HG03520 (cell line): ENCODE measurements around the gene ITGB5.

Experiments used
- ATAC-seq: cut with Tn5 transposase; IDR thresholded peaks from one replicate; pipeline ENCODE4 v1.9.1; 2021; ENCODE audit warnings: mild to moderate bottlenecking, moderate library complexity; ENCODE audit not compliant: unreplicated experiment

The ITGB5 gene

DNA sequence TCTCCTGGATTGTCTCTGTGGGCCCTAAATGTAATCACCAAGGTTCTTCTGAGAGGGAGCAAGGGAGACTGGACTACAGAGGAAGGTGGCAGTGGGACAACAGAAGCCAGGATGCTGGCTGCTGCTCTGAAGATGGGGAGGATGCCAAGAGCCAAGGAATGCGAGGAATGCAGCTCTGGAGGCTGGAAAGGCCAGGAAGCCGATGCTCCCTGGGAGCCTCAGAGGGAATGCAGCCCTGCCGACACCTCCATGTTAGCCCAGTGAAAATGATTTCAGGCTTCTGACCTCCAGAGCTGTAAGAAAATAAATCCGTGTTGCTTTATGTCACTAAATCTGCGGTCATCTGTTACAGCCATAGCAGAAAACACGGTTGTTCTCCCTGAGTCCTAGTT lies 112.8 kb downstream of the ITGB5 start:
- ATAC-seq: no peak

GRCh38 chr3:124773351-124774326 lies 113.5 kb downstream of the ITGB5 start:
- no peak for ATAC-seq

- no peak for ATAC-seq
Observed at GRCh38 chr3:124772081-124772831, 114.9 kb downstream of the ITGB5 start.

- ATAC-seq: no peak
Observed at GRCh38 chr3:124771083-124771445, 116.1 kb downstream of the ITGB5 start.

- no peak for ATAC-seq
Observed at GRCh38 chr3:124770336-124771082, 116.7 kb downstream of the ITGB5 start.

GRCh38 chr3:124769462-124769861 lies 117.7 kb downstream of the ITGB5 start:
- no peak for ATAC-seq

DNA sequence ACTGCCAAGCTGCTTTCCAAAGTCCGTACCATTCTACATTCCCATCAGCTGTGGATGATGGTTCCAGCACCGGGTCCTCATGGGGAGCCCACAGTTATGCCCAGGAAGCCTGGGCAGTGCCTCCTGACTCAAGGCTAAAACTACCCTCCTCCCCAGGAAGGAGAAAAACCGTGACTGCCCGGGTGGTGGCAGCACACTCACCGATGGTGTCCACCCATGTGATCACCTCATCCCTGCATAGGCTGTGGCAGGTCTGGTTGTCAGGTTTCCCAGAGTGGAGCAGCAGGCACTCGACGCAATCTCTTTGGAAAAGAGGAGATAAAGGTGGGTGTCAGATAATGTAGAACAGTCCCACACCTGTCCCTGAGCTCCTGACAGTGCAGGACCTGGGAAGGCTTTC lies 118.4 kb downstream of the ITGB5 start:
- no peak for ATAC-seq

DNA sequence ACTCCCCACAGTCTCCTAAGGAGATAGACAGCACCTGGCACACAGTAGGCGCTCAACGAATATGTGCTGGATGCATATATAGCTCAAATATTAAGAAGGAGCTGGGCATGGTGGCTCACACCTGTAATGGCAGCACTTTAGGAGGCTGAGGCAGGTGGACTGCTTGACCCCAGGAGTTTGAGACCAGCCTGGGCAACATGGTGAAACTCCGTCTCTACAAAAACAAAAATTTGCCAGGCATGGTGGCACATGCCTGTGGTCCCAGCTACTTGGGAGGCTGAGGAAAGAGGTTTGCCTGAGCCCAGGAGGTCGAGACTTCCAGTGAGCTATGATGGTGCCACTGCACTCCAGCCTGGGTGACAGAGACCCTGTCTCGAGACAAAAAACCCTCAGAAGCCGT lies 119.5 kb downstream of the ITGB5 start:
- ATAC-seq: no peak

- ATAC-seq: no peak
Observed at GRCh38 chr3:124767264-124767663, 119.9 kb downstream of the ITGB5 start.

DNA sequence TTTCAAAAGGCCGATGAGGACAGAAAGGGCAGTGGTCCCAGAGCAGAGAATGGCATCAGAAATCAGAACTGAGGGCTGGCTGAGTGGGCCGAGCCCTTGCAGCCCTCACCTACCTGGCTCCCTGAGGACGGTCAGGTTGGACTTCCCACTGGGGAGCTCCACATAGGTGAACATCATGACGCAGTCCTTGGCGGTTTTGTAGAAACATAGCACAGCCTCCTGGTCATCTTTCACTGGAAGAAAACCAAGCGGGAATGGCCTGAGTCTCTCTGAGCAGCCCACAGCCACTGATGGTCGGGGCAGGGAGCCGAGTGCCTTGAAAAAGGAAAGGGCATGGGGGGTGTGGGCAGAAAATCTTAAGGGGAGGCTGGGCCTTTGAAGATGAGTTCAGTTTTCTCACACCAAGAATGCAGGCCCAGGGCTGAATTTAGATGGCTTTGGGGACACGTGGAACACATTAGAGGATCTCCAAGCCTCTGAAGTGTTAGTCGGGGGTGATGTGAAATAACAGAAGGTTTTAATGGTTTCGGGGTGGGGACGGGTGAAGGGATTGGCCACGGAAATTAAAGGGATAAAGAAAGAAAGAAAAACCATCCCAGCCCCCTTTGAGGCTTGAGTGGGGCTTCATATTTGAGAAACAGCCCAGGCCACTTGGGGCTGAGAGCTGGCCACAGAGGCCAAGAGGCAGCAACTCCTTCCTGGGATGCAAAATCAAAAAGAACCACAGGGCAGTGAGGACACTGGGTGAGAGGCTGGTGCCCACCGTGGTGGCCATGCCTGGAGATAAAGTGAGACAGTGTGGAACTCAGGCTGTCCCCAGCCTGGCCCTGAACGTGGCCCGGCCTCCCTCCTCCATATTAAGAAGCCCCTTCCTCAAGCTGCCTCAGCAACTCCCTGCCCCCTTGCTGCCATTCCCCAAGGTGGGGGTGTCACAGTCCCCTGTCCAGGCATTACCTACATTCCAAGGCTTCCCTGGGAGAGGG lies 120.8 kb downstream of the ITGB5 start:
- ATAC-seq: no peak

GRCh38 chr3:124765197-124765840 lies 121.8 kb downstream of the ITGB5 start:
- no peak for ATAC-seq

DNA sequence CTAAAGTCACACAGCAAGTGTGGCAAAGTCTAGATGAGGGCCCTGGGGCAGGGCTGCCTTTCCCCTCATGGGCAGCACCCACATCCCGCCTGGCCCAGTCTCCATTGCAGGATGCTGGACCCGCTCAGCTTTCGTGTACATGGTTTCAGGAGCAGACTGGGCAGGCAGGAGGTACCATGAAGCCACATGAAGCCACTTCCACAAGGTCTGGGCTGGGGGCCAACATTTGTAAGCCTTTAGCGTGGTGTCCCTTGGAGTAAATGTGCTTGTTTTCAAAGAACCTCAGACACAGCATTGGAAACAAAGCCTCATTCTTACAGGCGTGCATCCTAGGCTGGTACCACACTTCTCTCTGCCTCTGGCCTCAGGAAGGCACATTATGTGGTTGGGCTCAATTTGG lies 122.4 kb downstream of the ITGB5 start:
- ATAC-seq: no peak

DNA sequence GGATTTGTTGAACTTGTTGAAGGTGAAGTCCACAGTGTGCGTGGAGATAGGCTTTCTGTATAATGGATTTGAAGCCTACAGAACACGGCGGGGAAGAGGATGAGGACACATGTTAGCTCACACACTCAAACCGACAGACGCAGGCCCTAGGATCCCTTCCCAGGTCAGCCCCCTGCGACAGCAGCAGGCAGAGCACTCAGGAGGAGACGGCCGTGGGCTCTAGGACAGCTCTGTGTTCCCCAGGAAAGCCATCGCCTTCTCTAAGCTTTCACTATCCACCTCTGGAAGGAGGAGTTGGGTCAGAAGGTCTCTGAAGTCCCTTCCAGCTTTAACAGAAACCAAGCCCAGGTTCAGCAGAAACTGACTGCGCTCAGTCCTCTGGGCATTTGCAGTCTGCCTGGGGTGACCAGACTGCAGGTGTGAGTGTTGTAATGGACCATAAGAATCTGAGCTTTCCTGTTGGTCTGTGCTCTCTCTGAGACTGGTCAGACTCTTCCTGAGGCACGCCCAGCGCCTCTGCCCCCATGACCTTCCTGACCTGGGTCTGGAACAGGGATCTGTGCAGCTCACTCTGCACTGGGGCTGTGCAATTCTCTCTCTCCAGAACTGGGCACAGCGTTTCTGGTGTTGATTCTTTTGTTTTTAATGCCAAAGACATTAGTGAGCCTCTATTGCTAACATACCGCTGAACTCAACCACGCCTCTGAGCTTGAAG lies 123.4 kb downstream of the ITGB5 start:
- no peak for ATAC-seq

- no peak for ATAC-seq
Observed at GRCh38 chr3:124763206-124763605, 124.0 kb downstream of the ITGB5 start.

DNA sequence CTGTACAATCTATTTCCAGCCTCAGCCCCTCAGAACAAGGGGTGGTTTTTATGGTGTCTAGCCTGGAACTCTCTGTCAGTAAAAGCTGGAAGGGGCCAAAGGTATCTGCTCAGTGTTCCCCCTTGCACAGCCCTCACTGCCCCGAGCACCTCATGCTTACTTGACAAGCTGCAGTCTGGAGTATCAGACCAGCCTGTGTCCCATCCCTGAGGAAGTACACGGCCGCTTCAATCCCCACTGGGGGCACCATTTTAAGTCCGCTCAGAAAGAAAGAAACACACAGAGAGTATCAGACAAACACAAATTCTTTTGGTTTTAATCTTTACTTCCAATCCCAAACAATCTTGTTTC lies 124.5 kb downstream of the ITGB5 start:
- no peak for ATAC-seq

DNA sequence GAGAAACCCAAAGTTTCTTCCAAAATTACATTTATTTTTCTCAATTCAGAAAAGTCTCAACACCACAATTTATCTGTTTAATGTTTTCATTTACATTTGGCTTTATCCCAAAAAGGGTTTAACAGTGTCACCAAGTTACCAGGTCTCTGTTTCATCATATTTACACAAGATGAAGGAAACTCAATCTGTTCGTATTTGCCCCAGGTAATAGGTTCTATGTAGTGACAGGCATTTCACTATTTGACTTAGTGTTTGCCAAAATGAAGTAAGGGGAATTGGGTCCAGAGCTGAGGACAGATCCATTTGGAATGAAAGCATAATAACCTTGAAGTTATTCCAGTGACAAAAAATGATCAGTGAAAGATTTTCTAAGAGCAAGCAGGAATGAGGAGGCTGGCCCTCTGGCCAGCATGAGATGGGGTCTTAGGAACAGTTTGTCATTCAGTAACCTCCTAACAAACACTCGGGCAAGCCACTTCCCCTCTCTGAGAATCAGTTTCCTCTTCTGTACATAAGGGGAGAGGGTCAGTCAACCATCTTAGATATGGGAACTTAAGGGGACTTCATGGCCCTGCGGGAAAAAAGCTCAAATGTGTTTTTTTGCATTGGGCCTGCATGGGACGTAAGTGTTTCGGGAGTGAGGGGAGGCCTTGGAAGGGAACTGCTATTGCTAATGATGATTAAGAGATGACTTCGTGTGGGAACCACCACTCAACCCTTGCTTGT lies 125.1 kb downstream of the ITGB5 start:
- ATAC-seq: no peak

- ATAC-seq: no peak
Observed at GRCh38 chr3:124761250-124761796, 125.8 kb downstream of the ITGB5 start.

DNA sequence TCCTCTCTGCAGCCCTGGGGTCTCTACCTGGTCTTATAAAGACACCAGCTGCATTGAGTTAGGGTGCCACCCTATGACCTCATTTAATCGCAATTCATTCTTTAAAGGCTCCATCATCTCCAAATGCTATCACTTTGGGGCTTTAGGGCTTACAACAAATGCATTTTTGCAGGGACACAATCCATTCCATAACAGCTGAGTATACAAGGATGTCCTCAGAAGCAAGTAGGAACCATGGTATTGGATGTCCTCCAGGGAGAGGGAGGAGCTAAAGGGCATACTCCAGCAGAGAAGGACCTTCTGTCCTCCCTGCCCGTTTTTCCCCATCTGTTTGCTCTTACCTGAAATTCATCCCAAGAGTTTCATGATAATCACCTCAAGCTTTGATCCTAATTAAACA lies 126.6 kb downstream of the ITGB5 start:
- ATAC-seq: no peak
